ENCODE measurements around the gene TM4SF4.

Gene TM4SF4

GRCh38 chr3:149515249-149515648 lies 40.8 kb downstream of the TM4SF4 start:
- H3K4me3 ChIP-seq (ENCODE audit: low read depth, low read length): no peak overlapping the region
- TF ChIP-seq CTCF (IDR thresholded peaks at IDR 0.05; ENCODE audit: low read depth, low read length, missing control alignments): no peak
- DNase-seq (ENCODE audit: low read depth): no peak

- H3K4me3 ChIP-seq (ENCODE audit: low read depth, low read length): no peak overlapping the region
- no peak for DNase-seq (ENCODE audit: low read depth)
- no peak for TF ChIP-seq CTCF (IDR thresholded peaks at IDR 0.05; ENCODE audit: low read depth, low read length, missing control alignments)
Measured at GRCh38 chr3:149516920-149517319, 42.4 kb downstream of the TM4SF4 start.

GRCh38 chr3:149519912-149520311 lies 45.4 kb downstream of the TM4SF4 start:
- no peak for DNase-seq (ENCODE audit: low read depth)
- TF ChIP-seq CTCF (IDR thresholded peaks at IDR 0.05; ENCODE audit: low read depth, low read length, missing control alignments): no peak
- no peak overlapping the region for H3K4me3 ChIP-seq (ENCODE audit: low read depth, low read length)

- TF ChIP-seq CTCF (IDR thresholded peaks at IDR 0.05; ENCODE audit: low read depth, low read length, missing control alignments): no peak
- no peak overlapping the region for H3K4me3 ChIP-seq (ENCODE audit: low read depth, low read length)
- DNase-seq (ENCODE audit: low read depth): no peak
Measured at GRCh38 chr3:149523512-149524299, 49.2 kb downstream of the TM4SF4 start.

- DNase-seq (ENCODE audit: low read depth): no peak
- no peak overlapping the region for H3K4me3 ChIP-seq (ENCODE audit: low read depth, low read length)
- TF ChIP-seq CTCF (IDR thresholded peaks at IDR 0.05; ENCODE audit: low read depth, low read length, missing control alignments): no peak
Measured at GRCh38 chr3:149527531-149528339, 53.2 kb downstream of the TM4SF4 start.

- no peak for TF ChIP-seq CTCF (IDR thresholded peaks at IDR 0.05; ENCODE audit: low read depth, low read length, missing control alignments)
- DNase-seq (ENCODE audit: low read depth): no peak
- H3K4me3 ChIP-seq (ENCODE audit: low read depth, low read length): no peak overlapping the region
Measured at GRCh38 chr3:149528340-149528650, 53.8 kb downstream of the TM4SF4 start.

Measured in GM12864 (cell line).